ENCODE data around the gene KCNMB4.

The KCNMB4 gene

GRCh38 chr12:70448371-70448770, 82.3 kb downstream of the KCNMB4 start:
- DNase-seq = no peak

GRCh38 chr12:70449074-70449752, 83.1 kb downstream of the KCNMB4 start:
- peak; percentile 84 for DNase-seq

GRCh38 chr12:70449753-70450341, 83.8 kb downstream of the KCNMB4 start:
- DNase-seq = no peak

- no peak for DNase-seq
Measured at GRCh38 chr12:70451528-70451927, 85.4 kb downstream of the KCNMB4 start.

GRCh38 chr12:70456953-70457352, 90.9 kb downstream of the KCNMB4 start:
- no peak for DNase-seq

GRCh38 chr12:70459786-70460185, 93.7 kb downstream of the KCNMB4 start:
- no peak for DNase-seq

- DNase-seq = no peak
Measured at GRCh38 chr12:70463997-70464396, 97.9 kb downstream of the KCNMB4 start.

GRCh38 chr12:70466753-70467152, 100.7 kb downstream of the KCNMB4 start:
- no peak for DNase-seq

- no peak for DNase-seq
Measured at GRCh38 chr12:70467476-70467875, 101.4 kb downstream of the KCNMB4 start.

- no peak for DNase-seq
Measured at GRCh38 chr12:70467918-70468733, 102.0 kb downstream of the KCNMB4 start.

GRCh38 chr12:70468741-70469140, 102.7 kb downstream of the KCNMB4 start:
- DNase-seq = no peak

GRCh38 chr12:70469221-70469820, 103.2 kb downstream of the KCNMB4 start:
- DNase-seq = no peak

GRCh38 chr12:70482764-70483163, 116.7 kb downstream of the KCNMB4 start:
- no peak for DNase-seq

All from NCI-H2171 treated with DMSO at 0.1 percent for 48 hours (cell line).